ENCODE measurements around the gene CRYGN.

GRCh38 chr7:151453326-151453791 lies 13.4 kb upstream of the CRYGN start:
- no peak for TF ChIP-seq CTCF (IDR thresholded peaks at IDR 0.05)
- TF ChIP-seq POLR2A (IDR thresholded peaks at IDR 0.05) = no peak
- TF ChIP-seq EP300 (IDR thresholded peaks at IDR 0.05) = no peak
